Lower leg skin (tissue), 3 donors: ENCODE data around the gene PRDM16.

ENCODE experiments used
- POLR2A ChIP-seq, 2 donors: fragments of 450-650 bp; IDR thresholded peaks; one replicate each; pipeline ENCODE4 v1.6.1; 2016 to 2017; ENCODE audit warnings: antibody characterized with exemption in 2 of 2, mild to moderate bottlenecking in 1 of 2, moderate library complexity in 1 of 2
- TF ChIP-seq, protein P1 (sequence below), 3 donors: fragments of 450-650 bp; IDR thresholded peaks; one replicate each; pipeline ENCODE4 v1.5.1; 2016; ENCODE audit warnings: antibody characterized with exemption in 3 of 3, mild to moderate bottlenecking in 3 of 3, moderate library complexity in 2 of 3

DNA sequence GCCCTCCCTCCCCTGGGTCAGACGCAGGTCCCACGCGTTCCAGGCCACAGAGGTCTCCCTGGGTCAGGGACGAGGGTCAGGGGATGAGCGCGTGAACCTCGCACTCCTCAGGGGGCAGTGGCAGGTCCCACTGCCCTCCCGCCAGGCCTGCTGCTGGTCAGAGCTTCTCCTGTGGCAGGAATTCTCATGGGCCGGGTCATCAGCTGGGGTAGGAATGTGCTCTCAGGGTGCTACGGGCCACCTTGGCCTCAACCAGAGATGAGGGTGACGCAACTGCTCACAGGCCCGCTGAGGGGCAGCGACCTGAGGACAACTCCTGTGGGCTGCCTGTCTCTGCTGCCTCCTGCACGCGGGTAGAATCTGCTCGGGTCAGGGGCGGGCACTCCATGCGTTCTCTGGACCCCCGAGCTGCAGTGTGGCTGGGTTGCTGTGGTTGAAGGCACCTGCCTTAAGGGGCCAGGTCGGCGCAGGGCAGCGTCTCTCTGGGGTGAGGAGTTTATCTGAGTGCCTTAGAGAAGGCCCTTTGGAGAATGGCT, 128.8 kb downstream of the PRDM16 start:
- TF ChIP-seq, protein P1, sequence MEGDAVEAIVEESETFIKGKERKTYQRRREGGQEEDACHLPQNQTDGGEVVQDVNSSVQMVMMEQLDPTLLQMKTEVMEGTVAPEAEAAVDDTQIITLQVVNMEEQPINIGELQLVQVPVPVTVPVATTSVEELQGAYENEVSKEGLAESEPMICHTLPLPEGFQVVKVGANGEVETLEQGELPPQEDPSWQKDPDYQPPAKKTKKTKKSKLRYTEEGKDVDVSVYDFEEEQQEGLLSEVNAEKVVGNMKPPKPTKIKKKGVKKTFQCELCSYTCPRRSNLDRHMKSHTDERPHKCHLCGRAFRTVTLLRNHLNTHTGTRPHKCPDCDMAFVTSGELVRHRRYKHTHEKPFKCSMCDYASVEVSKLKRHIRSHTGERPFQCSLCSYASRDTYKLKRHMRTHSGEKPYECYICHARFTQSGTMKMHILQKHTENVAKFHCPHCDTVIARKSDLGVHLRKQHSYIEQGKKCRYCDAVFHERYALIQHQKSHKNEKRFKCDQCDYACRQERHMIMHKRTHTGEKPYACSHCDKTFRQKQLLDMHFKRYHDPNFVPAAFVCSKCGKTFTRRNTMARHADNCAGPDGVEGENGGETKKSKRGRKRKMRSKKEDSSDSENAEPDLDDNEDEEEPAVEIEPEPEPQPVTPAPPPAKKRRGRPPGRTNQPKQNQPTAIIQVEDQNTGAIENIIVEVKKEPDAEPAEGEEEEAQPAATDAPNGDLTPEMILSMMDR (IDR thresholded peaks at IDR 0.05), result no peak
- no peak for TF ChIP-seq POLR2A (IDR thresholded peaks at IDR 0.05)
